H1 (cell line): ENCODE results near the gene TYRO3. TPM values are rescaled to one million over a fixed set of nuclear protein-coding genes. Genes with fewer than 3 reads are reported as not detected.

ENCODE experiments used
- CTCF ChIA-PET: fragments of 300-600 bp; sonication (Branson Sonifier 250); formaldehyde crosslinking; loops from one replicate; lab custom pipeline; 2021; ENCODE audit not compliant: partially characterized antibody; lab: Charles Lee
- POLR2A ChIA-PET: fragments of 300-600 bp; sonication (Branson Sonifier 250); formaldehyde crosslinking; loops from one replicate; lab custom pipeline; 2021; ENCODE audit warnings: inconsistent platforms; ENCODE audit not compliant: partially characterized antibody; lab: Charles Lee
- DNase-seq, 2 experiments: peaks; one replicate each; pipeline versions ENCODE4 v3.0.0 to v3.0.0-alpha.2; 2010 to 2022; ENCODE audit warnings: low spot score in 2 of 2, low read depth in 1 of 2, mixed read lengths in 1 of 2
- FAIRE-seq: peaks from 2 replicates; lab custom pipeline; 2011; peaks lifted over from hg19 to GRCh38; lab: Jason Lieb, UNC
- H2AFZ ChIP-seq: 2 replicates; pipeline ENCODE4 v1.8.1; 2012; ENCODE audit warnings: low read length, inconsistent platforms
- H2AK5ac ChIP-seq: 2 replicates; pipeline ENCODE4 v1.6.1; 2013; ENCODE audit warnings: low read depth, low read length
- H2BK120ac ChIP-seq: replicated peaks from 2 replicates; pipeline ENCODE3; 2013; ENCODE audit warnings: low read depth, low read length, inconsistent platforms
- H2BK12ac ChIP-seq: 2 replicates; pipeline ENCODE4 v1.6.1; 2013; ENCODE audit warnings: low read depth, low read length
- H2BK15ac ChIP-seq: 2 replicates; pipeline ENCODE4 v1.6.1; 2013; ENCODE audit warnings: low read length
- H2BK20ac ChIP-seq: 2 replicates; pipeline ENCODE4 v1.6.1; 2013; ENCODE audit warnings: low read length
- H2BK5ac ChIP-seq: 2 replicates; pipeline ENCODE4 v1.6.1; 2013; ENCODE audit warnings: low read depth, low read length
- H3K14ac ChIP-seq: 2 replicates; pipeline ENCODE4 v1.6.1; 2013; ENCODE audit warnings: inconsistent platforms; ENCODE audit not compliant: insufficient read length
- H3K18ac ChIP-seq: 2 replicates; pipeline ENCODE4 v1.6.1; 2013; ENCODE audit warnings: low read length; ENCODE audit errors: extremely low read depth
- H3K23ac ChIP-seq: 2 replicates; pipeline ENCODE4 v1.6.1; 2013; ENCODE audit warnings: inconsistent platforms; ENCODE audit not compliant: insufficient read length
- H3K23me2 ChIP-seq: 2 replicates; pipeline ENCODE4 v1.6.1; 2013; ENCODE audit warnings: low read depth, low read length
- H3K27ac ChIP-seq: 2 replicates; pipeline ENCODE4 v1.6.1; 2011; ENCODE audit warnings: low read depth, low read length, inconsistent platforms
- H3K27me3 ChIP-seq, 4 experiments: replicated peaks in 1 of 4; 1 replicate in 1 of 4; 2 replicates in 3 of 4; pipeline versions ENCODE4 v1.6.1 to v1.8.1; 2011 to 2013; ENCODE audit warnings: low read length in 3 of 4, mild to moderate bottlenecking in 3 of 4, inconsistent platforms in 2 of 4, mixed read lengths in 2 of 4, moderate library complexity in 1 of 4; ENCODE audit not compliant: control insufficient read depth in 3 of 4, insufficient read depth in 3 of 4; ENCODE audit errors: extremely low read depth in 1 of 4
- H3K36me3 ChIP-seq, 4 experiments: 2 replicates each; pipeline versions ENCODE4 v1.6.1 to v1.8.1; 2011 to 2013; ENCODE audit warnings: mild to moderate bottlenecking in 4 of 4, low read length in 3 of 4, moderate library complexity in 2 of 4, control low read depth in 1 of 4, inconsistent platforms in 1 of 4; ENCODE audit not compliant: insufficient read depth in 4 of 4, control insufficient read depth in 2 of 4
- H3K4ac ChIP-seq: replicated peaks from 2 replicates; pipeline ENCODE3; 2013; ENCODE audit warnings: low read length, low read depth, mixed read lengths, inconsistent platforms; ENCODE audit not compliant: insufficient read length
- H3K4me1 ChIP-seq, 4 experiments: replicated peaks in 1 of 4; 1 replicate in 1 of 4; 2 replicates in 3 of 4; pipeline versions ENCODE4 v1.6.1 to v1.8.1; 2011 to 2013; ENCODE audit warnings: low read length in 3 of 4, inconsistent platforms in 2 of 4, mixed read lengths in 1 of 4; ENCODE audit not compliant: insufficient read depth in 4 of 4, control insufficient read depth in 3 of 4
- H3K4me2 ChIP-seq, 2 experiments: 2 replicates each; pipeline versions ENCODE4 v1.6.1 to v1.8.1; 2011 to 2013; ENCODE audit warnings: low read depth in 2 of 2, low read length in 2 of 2, control low read depth in 1 of 2, inconsistent platforms in 1 of 2, mild to moderate bottlenecking in 1 of 2; ENCODE audit not compliant: insufficient read depth in 1 of 2
- H3K4me3 ChIP-seq, 4 experiments: fragments of 200-600, 300-600 bp in 1 of 4; sonication (generic), shearing (Covaris generic), sonication (Bioruptor Twin) in 1 of 4; 2 replicates each; pipeline versions ENCODE4 v1.5.1 to v1.8.1; 2011 to 2016; ENCODE audit warnings: low read length in 4 of 4, low read depth in 3 of 4, control low read depth in 2 of 4, inconsistent platforms in 2 of 4, mild to moderate bottlenecking in 2 of 4, mixed read lengths in 1 of 4, moderate library complexity in 1 of 4; ENCODE audit not compliant: insufficient read depth in 2 of 4; ENCODE audit errors: extremely low read depth in 1 of 4
- H3K56ac ChIP-seq: replicated peaks from 2 replicates; pipeline ENCODE3; 2013; ENCODE audit warnings: low read depth, mild to moderate bottlenecking, mixed read lengths, low read length, inconsistent platforms; ENCODE audit not compliant: insufficient read length
- H3K79me1 ChIP-seq: 2 replicates; pipeline ENCODE4 v1.6.1; 2013; ENCODE audit warnings: low read depth, low read length, control low read depth
- H3K79me2 ChIP-seq, 2 experiments: 2 replicates each; pipeline versions ENCODE4 v1.6.1 to v1.8.1; 2012 to 2013; ENCODE audit warnings: low read length in 2 of 2, mild to moderate bottlenecking in 2 of 2, inconsistent platforms in 1 of 2; ENCODE audit not compliant: insufficient read depth in 2 of 2, control insufficient read depth in 1 of 2
- H3K9ac ChIP-seq, 4 experiments: replicated peaks in 1 of 4; 1 replicate in 1 of 4; 2 replicates in 3 of 4; pipeline versions ENCODE4 v1.6.1 to v1.8.1; 2011 to 2013; ENCODE audit warnings: low read depth in 3 of 4, low read length in 3 of 4, control low read depth in 2 of 4, mild to moderate bottlenecking in 2 of 4, moderate library complexity in 2 of 4, inconsistent platforms in 1 of 4; ENCODE audit errors: extremely low read depth in 1 of 4
- H3K9me3 ChIP-seq, 2 experiments: 2 replicates each; pipeline versions ENCODE4 v1.6.1 to v1.8.1; 2012 to 2013; ENCODE audit warnings: mild to moderate bottlenecking in 2 of 2, moderate library complexity in 2 of 2, control low read depth in 1 of 2, inconsistent platforms in 1 of 2, low read depth in 1 of 2, low read length in 1 of 2, mixed read lengths in 1 of 2; ENCODE audit not compliant: insufficient read depth in 2 of 2
- H4K20me1 ChIP-seq, 2 experiments: replicated peaks in 1 of 2; 2 replicates each; pipeline versions ENCODE3 to v1.8.1; 2011 to 2013; ENCODE audit warnings: inconsistent platforms in 2 of 2, low read length in 2 of 2, mild to moderate bottlenecking in 1 of 2; ENCODE audit not compliant: insufficient read depth in 2 of 2, control insufficient read depth in 1 of 2
- H4K5ac ChIP-seq: 2 replicates; pipeline ENCODE4 v1.6.1; 2013; ENCODE audit warnings: low read length, low read depth, mixed read lengths, inconsistent platforms; ENCODE audit not compliant: insufficient read length
- H4K8ac ChIP-seq: 2 replicates; pipeline ENCODE4 v1.8.0; 2013; ENCODE audit warnings: mild to moderate bottlenecking, moderate library complexity, low read length, inconsistent platforms; ENCODE audit not compliant: insufficient read depth; ENCODE audit errors: extremely low read depth
- H4K91ac ChIP-seq: replicated peaks from 2 replicates; pipeline ENCODE3; 2013; ENCODE audit warnings: low read length, mixed read lengths, inconsistent platforms; ENCODE audit not compliant: insufficient read length
- ASH2L ChIP-seq: fragments of 200-600, 300-600 bp; sonication (generic); IDR thresholded peaks from one replicate; pipeline ENCODE4 v1.7.1; 2017; ENCODE audit warnings: low read length
- CEBPB ChIP-seq: IDR thresholded peaks from 2 replicates; pipeline ENCODE4 v1.6.1; 2012; ENCODE audit warnings: low read depth, low read length
- CTCF ChIP-seq, 3 experiments: IDR thresholded peaks; 1 replicate in 2 of 3; 2 replicates in 1 of 3; pipeline versions ENCODE4 v1.5.1 to v1.6.1; 2011; ENCODE audit warnings: low read length in 3 of 3, mild to moderate bottlenecking in 3 of 3, inconsistent platforms in 2 of 3, low read depth in 1 of 3, moderate library complexity in 1 of 3; ENCODE audit not compliant: insufficient read depth in 1 of 3; ENCODE audit errors: control extremely low read depth in 1 of 3
- POLR2AphosphoS5 ChIP-seq: IDR thresholded peaks from 2 replicates; pipeline ENCODE4 v1.6.1; 2011; ENCODE audit warnings: low read depth, low read length
- RAD21 ChIP-seq, 2 experiments: IDR thresholded peaks in 1 of 2; conservative IDR thresholded peaks in 1 of 2; 2 replicates each; pipeline ENCODE4 v1.6.1; 2011; ENCODE audit warnings: low read depth in 2 of 2, low read length in 2 of 2, improper control_type of control experiment in 1 of 2, inconsistent platforms in 1 of 2, mild to moderate bottlenecking in 1 of 2, moderate library complexity in 1 of 2
- RNF2 ChIP-seq: fragments of 200-900, 300-1000 bp; sonication (generic); IDR thresholded peaks from 2 replicates; pipeline ENCODE4 v1.7.1; 2016; ENCODE audit warnings: borderline replicate concordance, low read depth, mild to moderate bottlenecking, antibody characterized with exemption, low read length; ENCODE audit not compliant: poor library complexity, severe bottlenecking; ENCODE audit errors: missing control alignments
- TEAD4 ChIP-seq: IDR thresholded peaks from 2 replicates; pipeline ENCODE4 v1.6.1; 2012; ENCODE audit warnings: low read depth, low read length, inconsistent platforms, mixed read lengths
- YY1 ChIP-seq: IDR thresholded peaks from 2 replicates; pipeline ENCODE4 v1.6.1; 2011; ENCODE audit warnings: low read depth, mild to moderate bottlenecking, low read length
- ZNF274 ChIP-seq: IDR thresholded peaks from 2 replicates; pipeline ENCODE4 v1.7.0; 2012; ENCODE audit warnings: low read length, borderline replicate concordance; ENCODE audit errors: extremely low read depth
- WGBS, 2 experiments: shearing (Covaris generic) in 1 of 2; methylation state at CpG; one replicate each; pipeline versions ENCODE4 v1.1.6 to v1.1.7; 2013 to 2015; ENCODE audit warnings: low lambda C conversion rate in 2 of 2, mixed read lengths in 2 of 2, inconsistent platforms in 1 of 2, low coverage in 1 of 2, missing lambda C conversion rate in 1 of 2; ENCODE audit not compliant: insufficient replicate concordance in 2 of 2, insufficient coverage in 1 of 2, insufficient read length in 1 of 2; ENCODE audit errors: extremely low coverage in 1 of 2, missing lambda C conversion rate in 1 of 2; 5-methylcytosine and 5-hydroxymethylcytosine counted together
- polyA plus RNA-seq, 7 experiments: library from polyadenylated mRNA; depleted of rRNA in 3 of 7; stranded (reverse) in 5 of 7; unstranded in 2 of 7; fragments of >200 nt in 5 of 7; fragments of 200-250 nt in 2 of 7; gene quantifications; 1 replicate in 5 of 7; 2 replicates in 1 of 7; 4 replicates in 1 of 7; pipeline versions ENCODE4 v1.2.1 to v1.2.3, GENCODE V29; 2011 to 2013; ENCODE audit warnings: missing spikeins in 2 of 7, mixed read lengths in 2 of 7
- total RNA-seq: library from RNA; stranded (reverse); fragmentation: NEBNext Ultra II Directional; extraction: Animal tissue kit (Norgen Biotek cat#: 25700); gene quantifications from 2 replicates; pipeline ENCODE4 v1.2.1, GENCODE V29; 2021

TYRO3 gene
- total and polyA plus RNA-seq, 2 of the 8 experiments (the other 6 are each of a cell fraction or from before 2014, with no cell fraction given), result 82.7 to 98.8 TPM

GRCh38 chr15:41567862-41568261 lies 8.8 kb downstream of the TYRO3 start:
- Histone ChIP-seq H3K56ac (no peak overlapping the region), H2BK20ac (peak overlapping the region; percentile 99), H3K4ac (peak overlapping the region; percentile 50), H3K27ac (peak overlapping the region; percentile 94), H3K4me2 (peak overlapping the region; percentile 58 to 62), H3K9ac (peak overlapping the region in 2 of 4 experiments; percentile 70 to 71; a peak in 6 of 7 replicates), H3K18ac (peak overlapping the region; percentile 99), H2AFZ (no peak overlapping the region), H3K9me3 (no peaks in the 10 kb centered on the region), H3K23me2 (no peaks in the 10 kb centered on the region; the same call in none of the 2 replicates), H2BK120ac (peak overlapping the region; percentile 36), H2BK5ac (peak overlapping the region; percentile 94), H2AK5ac (peak overlapping the region; percentile 66; the same call in 1 of the 2 replicates), H4K8ac (peak overlapping the region; percentile 88; the same call in 1 of the 2 replicates), H4K20me1 (no peaks in the 10 kb centered on the region), H3K27me3 (no peaks in the 10 kb centered on the region), H4K5ac (peak overlapping the region; percentile 68), H3K14ac (no peak overlapping the region), H3K4me3 (peak overlapping the region in 3 of 4 experiments; percentile 7 to 46 (median 13); a peak in 4 of 8 replicates), H2BK15ac (peak overlapping the region; percentile 53; the same call in 1 of the 2 replicates), H3K4me1 (peaks cover 20 to 47% (median 40%) of the 10 kb centered on the region in 4 experiments), H3K79me1 (no peaks in the 10 kb centered on the region; the same call in none of the 2 replicates), H3K79me2 (no peaks in the 10 kb centered on the region), H4K91ac (peak overlapping the region; percentile 79), H3K23ac (no peak overlapping the region), H2BK12ac (peak overlapping the region; percentile 99), H3K36me3 (peaks cover 25 to 73% (median 33%) of the 10 kb centered on the region in 4 experiments; a peak in 7 of 8 replicates)
- CTCF ChIA-PET, result interaction anchor here (1.0 to 4.8 kb wide), 7 partner anchors 8 to 244 kb away, joined by 3 to 42 read pairs (median 6); partner anchors contain the start of genes MGA and TYRO3
- POLR2A ChIA-PET, result interaction anchor here (0.5 to 29.7 kb wide), 15 partner anchors 5 to 405 kb away, joined by 3 to 643 read pairs (median 4); partner anchors contain the start of genes EHD4, MAPKBP1, MGA and RPAP1
- WGBS, 2 experiments, result 57% methylated on average over 4 of the region's 4 CpGs; no CpG with 5 or more reads in 1 of the 2 experiments
- DNase-seq, result peak in 1 of 2 experiments; percentile 58
- FAIRE-seq, result peak; percentile 39
- TF ChIP-seq RAD21 (IDR thresholded peaks at IDR 0.05 in 1 of 2, conservative IDR thresholded peaks at IDR 0.05 in 1 of 2; ENCODE audit: low read depth in 2 of 2, low read length in 2 of 2) (no peak), YY1 (no peak), ZNF274 (no peak), CTCF (IDR thresholded peaks at IDR 0.05; ENCODE audit: control extremely low read depth in 1 of 3, insufficient read depth in 1 of 3, low read depth in 1 of 3, low read length in 3 of 3) (no peak), CEBPB (no peak), ASH2L (no peak), POLR2AphosphoS5 (peak; percentile 86; the same call in 1 of the 2 replicates), TEAD4 (no peak), RNF2 (no peak)
